SJSA1 (cell line): ENCODE measurements around the gene NOD1. TPM values are rescaled to one million over a fixed set of nuclear protein-coding genes. Genes with fewer than 3 reads are reported as not detected.
A peak's percentile ranks its signal among the peaks of the same experiment; 100 is the strongest.
"Not testable (repeated sequence)": the region's sequence is repeated elsewhere in the genome, so short reads cannot be mapped to it uniquely, and the experiment has no call there.

Experiments used
- DNase-seq, 2 experiments: peaks; one replicate each; pipeline ENCODE4 v3.0.0-alpha.2; 2015 to 2020; ENCODE audit warnings: low spot score in 2 of 2, low read depth in 1 of 2
- H3K27ac ChIP-seq: fragments of 250-450 bp; sonication (Bioruptor Pico); 2 replicates; pipeline ENCODE4 v1.5.1; 2020; ENCODE audit warnings: mild to moderate bottlenecking, moderate library complexity
- H3K27me3 ChIP-seq: fragments of 250-450 bp; sonication (Bioruptor Pico); replicated peaks from 2 replicates; pipeline ENCODE4 v1.5.1; 2020; ENCODE audit warnings: mild to moderate bottlenecking, moderate library complexity
- H3K36me3 ChIP-seq: fragments of 250-450 bp; sonication (Bioruptor Pico); 2 replicates; pipeline ENCODE4 v1.5.1; 2020; ENCODE audit warnings: mild to moderate bottlenecking
- H3K4me1 ChIP-seq: fragments of 250-450 bp; sonication (Bioruptor Pico); replicated peaks from 2 replicates; pipeline ENCODE4 v1.6.1; 2021; ENCODE audit warnings: mild to moderate bottlenecking
- H3K4me3 ChIP-seq: fragments of 250-450 bp; sonication (Bioruptor Pico); 2 replicates; pipeline ENCODE4 v1.5.1; 2020; ENCODE audit warnings: mild to moderate bottlenecking
- H3K9me3 ChIP-seq: fragments of 250-450 bp; sonication (Bioruptor Pico); replicated peaks from 2 replicates; pipeline ENCODE4 v1.5.1; 2020; ENCODE audit warnings: mild to moderate bottlenecking
- total RNA-seq: library from RNA; depleted of rRNA; stranded (reverse); fragments of >200 nt; shearing (Covaris generic); gene quantifications from 2 replicates; pipeline ENCODE4 v1.2.3, GENCODE V29; 2014

Gene NOD1
- total RNA-seq, 1 experiment from 2014 or later = 6.2 TPM

- no peak for DNase-seq
- no peak overlapping the region for H3K27ac ChIP-seq
- no peak overlapping the region for H3K4me3 ChIP-seq
- H3K4me1 ChIP-seq = no peaks in the 10 kb centered on the region
- no peaks in the 10 kb centered on the region for H3K27me3 ChIP-seq
- no peaks in the 10 kb centered on the region for H3K36me3 ChIP-seq
- no peaks in the 10 kb centered on the region for H3K9me3 ChIP-seq
Measured at GRCh38 chr7:30511973-30512662, 33.5 kb upstream of the NOD1 start.

- Histone ChIP-seq H3K4me1 (no peaks in the 10 kb centered on the region), H3K9me3 (no peaks in the 10 kb centered on the region), H3K36me3 (no peaks in the 10 kb centered on the region), H3K4me3 (no peak overlapping the region), H3K27me3 (no peaks in the 10 kb centered on the region), H3K27ac (no peak overlapping the region)
- DNase-seq = no peak
Measured at GRCh38 chr7:30511494-30511893, 32.9 kb upstream of the NOD1 start.

GRCh38 chr7:30510124-30511075 lies 31.8 kb upstream of the NOD1 start:
- H3K27me3 ChIP-seq = no peaks in the 10 kb centered on the region
- H3K27ac ChIP-seq = no peak overlapping the region
- H3K4me1 ChIP-seq = peaks cover under 1% of the 10 kb centered on the region; the same call in 1 of the 2 replicates
- no peaks in the 10 kb centered on the region for H3K36me3 ChIP-seq
- H3K9me3 ChIP-seq = no peaks in the 10 kb centered on the region
- H3K4me3 ChIP-seq = no peak overlapping the region
- DNase-seq = no peak

- not testable (repeated sequence) for DNase-seq, H3K27me3 ChIP-seq, H3K4me3 ChIP-seq, H3K4me1 ChIP-seq, H3K9me3 ChIP-seq, H3K36me3 ChIP-seq, H3K27ac ChIP-seq
Measured at GRCh38 chr7:30509171-30509857, 30.7 kb upstream of the NOD1 start.

- H3K4me1 ChIP-seq, H3K4me3 ChIP-seq, H3K36me3 ChIP-seq, H3K27me3 ChIP-seq, H3K27ac ChIP-seq, H3K9me3 ChIP-seq, DNase-seq: not testable (repeated sequence)
Measured at GRCh38 chr7:30507346-30507900, 28.8 kb upstream of the NOD1 start.

GRCh38 chr7:30505174-30505697 lies 26.7 kb upstream of the NOD1 start:
- H3K4me3 ChIP-seq = peak overlapping the region; percentile 70
- DNase-seq = no peak

GRCh38 chr7:30504301-30505173 lies 26.0 kb upstream of the NOD1 start, which contains the start of gene GGCT:
Gene GGCT, minus strand, starts transcription at chr7:30504829. Its CDS starts 120 bp downstream, at chr7:30504709.
- H3K4me1 ChIP-seq = peaks cover 9% of the 10 kb centered on the region; the same call in 1 of the 2 replicates
- H3K27ac ChIP-seq = peak within 1 kb of the TSS; percentile 41
- H3K4me3 ChIP-seq = peak within 1 kb of the TSS; percentile 70
- peaks cover 17% of the 10 kb centered on the region for H3K36me3 ChIP-seq
- H3K27me3 ChIP-seq = no peaks in the 10 kb centered on the region
- H3K9me3 ChIP-seq = no peaks in the 10 kb centered on the region
- peak; percentile 98 for DNase-seq

More at GRCh38 chr7:30505174-30505697, 26.7 kb upstream of the NOD1 start:
- Histone ChIP-seq H3K27me3 (no peaks in the 10 kb centered on the region), H3K9me3 (no peaks in the 10 kb centered on the region), H3K4me1 (peaks cover 9% of the 10 kb centered on the region; the same call in 1 of the 2 replicates), H3K27ac (peak overlapping the region; percentile 41; the same call in 1 of the 2 replicates), H3K36me3 (peaks cover 17% of the 10 kb centered on the region)

- Histone ChIP-seq H3K4me1 (peaks cover 9% of the 10 kb centered on the region; the same call in 1 of the 2 replicates), H3K4me3 (peak overlapping the region; percentile 70), H3K36me3 (peaks cover 22% of the 10 kb centered on the region), H3K27ac (no peak overlapping the region), H3K27me3 (no peaks in the 10 kb centered on the region), H3K9me3 (no peaks in the 10 kb centered on the region)
- DNase-seq = no peak
Measured at GRCh38 chr7:30503274-30504212, 25.0 kb upstream of the NOD1 start.

- H3K4me3 ChIP-seq = no peak overlapping the region
- no peak overlapping the region for H3K27ac ChIP-seq
- no peaks in the 10 kb centered on the region for H3K27me3 ChIP-seq
- H3K4me1 ChIP-seq = peaks cover 9% of the 10 kb centered on the region; the same call in 1 of the 2 replicates
- no peak for DNase-seq
- no peaks in the 10 kb centered on the region for H3K9me3 ChIP-seq
- peaks cover 23% of the 10 kb centered on the region for H3K36me3 ChIP-seq
Measured at GRCh38 chr7:30502470-30503251, 24.1 kb upstream of the NOD1 start.

- DNase-seq = no peak
- Histone ChIP-seq H3K4me3 (no peak overlapping the region), H3K27ac (no peak overlapping the region)
Measured at GRCh38 chr7:30501264-30501663, 22.7 kb upstream of the NOD1 start.

GRCh38 chr7:30493228-30493627 lies 14.6 kb upstream of the NOD1 start:
- DNase-seq = no peak
- Histone ChIP-seq H3K27ac (no peak overlapping the region), H3K9me3 (no peaks in the 10 kb centered on the region), H3K36me3 (peaks cover 15% of the 10 kb centered on the region; the same call in 1 of the 2 replicates), H3K4me1 (no peaks in the 10 kb centered on the region), H3K4me3 (no peak overlapping the region), H3K27me3 (no peaks in the 10 kb centered on the region)

More at GRCh38 chr7:30501264-30501663, 22.7 kb upstream of the NOD1 start:
- peaks cover 9% of the 10 kb centered on the region; the same call in 1 of the 2 replicates for H3K4me1 ChIP-seq
- H3K9me3 ChIP-seq = no peaks in the 10 kb centered on the region
- no peaks in the 10 kb centered on the region for H3K27me3 ChIP-seq
- peaks cover 31% of the 10 kb centered on the region for H3K36me3 ChIP-seq
